Chondrocyte (in vitro differentiated cells): ENCODE measurements around the gene RRP7A. TPM values are rescaled to one million over a fixed set of nuclear protein-coding genes. Genes with fewer than 3 reads are reported as not detected.
"Not testable (repeated sequence)": the region's sequence is repeated elsewhere in the genome, so short reads cannot be mapped to it uniquely, and the experiment has no call there.

Experiments used
- DNase-seq: peaks from one replicate; pipeline ENCODE4 v3.0.0; 2021; ENCODE audit warnings: mixed read lengths, low spot score
- H3K27ac Mint-ChIP-seq: one replicate; pipeline ENCODE4 v1.8.0; 2021; ENCODE audit warnings: mild to moderate bottlenecking, moderate library complexity, mixed read lengths; ENCODE audit not compliant: unreplicated experiment
- H3K27me3 Mint-ChIP-seq: 2 replicates; pipeline ENCODE4 v1.8.0; 2021; ENCODE audit warnings: low read depth, mixed read lengths
- H3K36me3 Mint-ChIP-seq: 2 replicates; pipeline ENCODE4 v1.8.0; 2021; ENCODE audit warnings: low read depth, mixed read lengths
- H3K4me1 Mint-ChIP-seq: 2 replicates; pipeline ENCODE4 v1.8.0; 2021; ENCODE audit warnings: low read depth, mild to moderate bottlenecking, mixed read lengths
- H3K4me3 Mint-ChIP-seq: one replicate; pipeline ENCODE4 v1.8.0; 2021; ENCODE audit warnings: mild to moderate bottlenecking, moderate library complexity, mixed read lengths; ENCODE audit not compliant: unreplicated experiment
- H3K9me3 Mint-ChIP-seq: 2 replicates; pipeline ENCODE4 v1.8.0; 2021; ENCODE audit warnings: low read depth, mixed read lengths
- CTCF ChIP-seq: fragments of 200-600 bp; sonication (generic); IDR thresholded peaks from 2 replicates; pipeline ENCODE4 v1.5.0; 2021; ENCODE audit warnings: antibody characterized with exemption, mild to moderate bottlenecking, moderate library complexity
- total RNA-seq: library from RNA; stranded (reverse); gene quantifications from 3 replicates; pipeline ENCODE4 v1.2.1, GENCODE V29; 2021

RRP7A gene
- total RNA-seq, 1 donor from 2014 or later: 33.8 TPM

- no peaks in the 10 kb centered on the region for H3K36me3 Mint-ChIP-seq
- TF ChIP-seq CTCF: no peak
- no peak overlapping the region for H3K27ac Mint-ChIP-seq
- DNase-seq: no peak
- H3K27me3 Mint-ChIP-seq: peaks cover 5% of the 10 kb centered on the region
- no peaks in the 10 kb centered on the region for H3K9me3 Mint-ChIP-seq
- no peaks in the 10 kb centered on the region for H3K4me1 Mint-ChIP-seq
- H3K4me3 Mint-ChIP-seq: no peak overlapping the region
Observed at GRCh38 chr22:42544686-42545085, 25.1 kb upstream of the RRP7A start.

GRCh38 chr22:42539236-42539771 is 19.7 kb upstream of the RRP7A start:
- H3K27me3 Mint-ChIP-seq, H3K36me3 Mint-ChIP-seq, H3K27ac Mint-ChIP-seq, DNase-seq, H3K9me3 Mint-ChIP-seq, H3K4me1 Mint-ChIP-seq, H3K4me3 Mint-ChIP-seq: not testable (repeated sequence)

GRCh38 chr22:42537199-42537831 is 17.7 kb upstream of the RRP7A start:
- DNase-seq, H3K36me3 Mint-ChIP-seq, H3K27ac Mint-ChIP-seq: not testable (repeated sequence)

DNA sequence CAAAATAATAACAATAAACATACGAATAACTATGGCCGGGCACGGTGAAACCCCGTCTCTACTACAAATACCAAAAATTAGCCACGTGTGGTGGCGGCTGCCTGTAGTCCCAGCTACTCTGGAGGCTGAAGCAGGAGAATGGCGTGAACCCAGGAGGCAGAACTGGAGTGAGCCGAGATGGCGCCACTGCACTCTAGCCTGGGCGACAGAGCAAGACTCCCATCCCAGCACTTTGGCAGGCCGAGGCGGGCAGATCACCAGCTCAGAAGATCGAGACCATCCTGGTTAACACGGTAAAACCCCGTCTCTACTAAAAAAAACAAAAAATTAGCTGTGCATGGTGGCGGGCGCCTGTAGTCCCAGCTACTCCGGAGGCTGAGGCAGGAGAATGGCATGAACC is 17.0 kb upstream of the RRP7A start:
- not testable (repeated sequence) for H3K27ac Mint-ChIP-seq, H3K4me1 Mint-ChIP-seq, H3K27me3 Mint-ChIP-seq, H3K36me3 Mint-ChIP-seq, H3K4me3 Mint-ChIP-seq, DNase-seq, H3K9me3 Mint-ChIP-seq

More at GRCh38 chr22:42537199-42537831, 17.7 kb upstream of the RRP7A start:
- H3K9me3 Mint-ChIP-seq, H3K4me3 Mint-ChIP-seq, H3K27me3 Mint-ChIP-seq, H3K4me1 Mint-ChIP-seq: not testable (repeated sequence)

DNA sequence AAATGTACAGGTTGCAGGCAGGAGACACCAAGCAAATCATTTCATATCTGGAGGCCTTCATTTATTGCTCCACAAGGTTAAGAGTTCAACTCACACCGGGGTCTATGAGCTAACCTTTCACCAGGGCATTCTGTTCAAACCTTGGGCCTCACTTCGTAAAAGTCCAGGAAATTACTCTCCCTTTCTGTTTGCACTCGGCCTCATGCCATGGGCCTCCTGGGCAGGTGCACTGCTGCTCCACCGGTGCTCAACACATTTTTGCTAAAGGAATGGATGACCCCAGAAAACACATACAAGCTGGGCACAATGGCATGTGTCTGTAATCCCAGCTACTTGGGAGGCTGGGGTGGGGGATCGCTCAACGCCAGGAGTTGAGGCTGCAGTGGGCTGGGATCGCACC is 16.6 kb upstream of the RRP7A start:
- H3K4me1 Mint-ChIP-seq: peaks cover 4% of the 10 kb centered on the region
- no peaks in the 10 kb centered on the region for H3K9me3 Mint-ChIP-seq
- H3K27ac Mint-ChIP-seq: no peak overlapping the region
- H3K4me3 Mint-ChIP-seq: no peak overlapping the region
- peaks cover 2% of the 10 kb centered on the region for H3K27me3 Mint-ChIP-seq
- no peak for TF ChIP-seq CTCF
- no peaks in the 10 kb centered on the region for H3K36me3 Mint-ChIP-seq
- no peak for DNase-seq

DNA sequence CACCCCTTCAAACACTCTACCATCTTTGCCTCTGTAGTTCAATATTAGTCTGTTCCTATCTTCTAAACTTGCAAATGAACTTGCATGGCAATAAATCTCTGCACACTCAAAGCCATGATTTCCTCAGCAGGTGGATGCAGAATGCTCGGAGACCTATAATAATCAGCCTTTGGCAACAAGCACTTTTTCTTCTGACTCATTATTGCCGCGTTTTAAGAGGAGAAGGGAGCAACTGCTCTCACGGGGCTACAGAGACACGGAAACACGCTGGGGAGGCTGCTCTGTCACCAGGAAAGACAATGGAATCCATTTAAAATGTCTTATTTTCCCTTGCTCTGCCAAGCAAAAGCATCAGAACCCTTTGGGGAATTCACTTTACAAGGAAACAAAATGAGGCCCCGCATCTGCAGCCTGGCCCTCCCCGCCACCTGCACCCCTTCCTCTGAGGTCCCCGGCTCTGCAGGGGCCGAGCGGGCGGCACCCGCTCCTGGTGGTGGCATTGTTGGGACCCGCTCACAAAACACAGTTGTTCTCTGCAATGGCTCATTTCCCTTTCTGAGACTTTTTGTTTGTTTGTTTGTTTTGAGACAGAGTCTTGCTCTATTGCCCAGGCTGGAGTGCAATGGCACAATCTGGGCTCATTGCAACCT is 15.6 kb upstream of the RRP7A start:
- not testable (repeated sequence) for H3K27me3 Mint-ChIP-seq, H3K4me1 Mint-ChIP-seq

DNA sequence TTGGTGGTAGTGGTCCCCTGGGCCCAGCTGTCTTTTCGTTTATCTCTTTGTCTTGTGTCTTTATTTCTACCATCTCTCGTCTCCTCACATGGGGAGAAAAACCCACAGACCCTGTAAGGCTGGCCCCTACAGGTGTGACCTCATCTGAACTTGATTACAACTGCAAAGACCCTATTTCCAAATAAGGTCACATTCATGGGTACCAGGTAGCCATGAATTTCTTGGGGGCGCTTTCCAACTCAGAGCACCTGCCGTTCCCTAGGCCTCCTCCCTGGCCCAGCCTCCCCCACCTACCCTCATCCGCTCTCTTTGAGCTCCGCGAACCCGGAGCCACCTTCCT is 14.0 kb upstream of the RRP7A start:
- no peak for TF ChIP-seq CTCF
- H3K36me3 Mint-ChIP-seq: no peaks in the 10 kb centered on the region

More for the DNA sequence above, 15.6 kb upstream of the RRP7A start:
- not testable (repeated sequence) for H3K36me3 Mint-ChIP-seq, DNase-seq, H3K9me3 Mint-ChIP-seq, H3K4me3 Mint-ChIP-seq, H3K27ac Mint-ChIP-seq

GRCh38 chr22:42531401-42532084 is 11.9 kb upstream of the RRP7A start:
- H3K27me3 Mint-ChIP-seq, H3K4me3 Mint-ChIP-seq, H3K36me3 Mint-ChIP-seq, H3K4me1 Mint-ChIP-seq, DNase-seq, H3K27ac Mint-ChIP-seq, H3K9me3 Mint-ChIP-seq: not testable (repeated sequence)

More for the DNA sequence above, 14.0 kb upstream of the RRP7A start:
- Mint-ChIP-seq H3K27me3 (peaks cover 3% of the 10 kb centered on the region), H3K4me3 (no peak overlapping the region), H3K4me1 (peaks cover 4% of the 10 kb centered on the region), H3K9me3 (no peaks in the 10 kb centered on the region), H3K27ac (no peak overlapping the region)
- no peak for DNase-seq

DNA sequence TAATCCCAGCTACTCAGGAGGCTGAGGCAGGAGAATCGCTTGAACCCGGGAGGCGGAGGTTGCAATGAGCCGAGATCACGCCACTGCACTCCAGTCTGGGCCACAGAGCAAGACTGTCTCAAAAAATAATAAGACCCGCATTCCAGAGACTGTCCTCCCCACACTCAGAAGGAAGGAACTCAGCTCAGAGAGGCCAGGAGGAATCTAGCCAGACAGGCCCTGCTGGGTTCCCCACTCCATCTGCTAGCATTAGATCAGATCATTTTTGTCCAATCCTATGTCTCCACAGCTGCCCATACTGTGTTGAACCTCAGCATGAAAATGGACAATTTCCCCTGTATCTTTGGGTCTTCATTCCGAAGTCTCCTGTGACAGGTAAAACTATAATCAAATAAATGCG is 9.8 kb upstream of the RRP7A start:
- DNase-seq, H3K4me3 Mint-ChIP-seq, H3K4me1 Mint-ChIP-seq, H3K27me3 Mint-ChIP-seq, H3K9me3 Mint-ChIP-seq, H3K36me3 Mint-ChIP-seq, H3K27ac Mint-ChIP-seq: not testable (repeated sequence)
